NCI-H2171 treated with DMSO at 0.1 percent for 48 hours (cell line): Measurements from ENCODE around the gene OPRD1.

Experiments used
- DNase-seq: peaks from one replicate; lab custom pipeline; 2025; lab: John Stamatoyannopoulos, UW

OPRD1 gene

DNA sequence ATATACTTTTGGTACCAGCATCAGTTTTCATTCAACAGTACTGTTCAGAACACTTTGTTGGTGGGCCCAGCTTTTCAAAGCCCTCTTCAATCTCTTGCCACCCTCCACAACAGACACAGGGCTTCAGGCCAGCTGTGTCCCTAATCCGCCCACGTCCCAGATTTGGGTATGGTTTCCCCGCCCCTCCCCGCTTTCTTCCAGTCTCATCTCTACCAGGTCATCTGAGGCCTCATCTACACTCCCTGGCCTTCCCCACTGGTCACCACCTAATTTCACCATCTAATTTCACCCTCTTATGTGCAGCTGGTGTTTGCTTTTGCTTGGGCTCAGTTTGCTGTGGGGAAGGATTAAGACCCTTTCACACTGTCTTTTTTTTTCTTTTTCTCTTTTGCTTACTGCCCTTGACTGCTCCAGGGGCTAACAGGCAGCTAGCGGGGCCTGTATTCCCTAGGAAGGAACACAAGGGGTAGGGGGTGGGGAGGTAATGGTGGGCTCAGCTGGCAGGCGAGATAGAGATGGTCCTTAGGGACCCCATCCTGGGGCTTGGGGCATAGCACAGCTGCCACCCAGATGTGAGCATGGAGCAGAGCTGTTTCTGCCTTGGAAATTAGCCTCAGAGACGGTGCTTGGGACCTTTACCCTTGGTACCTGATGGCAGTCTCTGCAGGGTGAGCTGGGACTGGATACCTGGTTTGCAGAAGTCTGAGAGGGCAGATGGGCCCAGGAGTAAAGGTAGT, 98.6 kb downstream of the OPRD1 start:
- DNase-seq, result peak; percentile 72

DNA sequence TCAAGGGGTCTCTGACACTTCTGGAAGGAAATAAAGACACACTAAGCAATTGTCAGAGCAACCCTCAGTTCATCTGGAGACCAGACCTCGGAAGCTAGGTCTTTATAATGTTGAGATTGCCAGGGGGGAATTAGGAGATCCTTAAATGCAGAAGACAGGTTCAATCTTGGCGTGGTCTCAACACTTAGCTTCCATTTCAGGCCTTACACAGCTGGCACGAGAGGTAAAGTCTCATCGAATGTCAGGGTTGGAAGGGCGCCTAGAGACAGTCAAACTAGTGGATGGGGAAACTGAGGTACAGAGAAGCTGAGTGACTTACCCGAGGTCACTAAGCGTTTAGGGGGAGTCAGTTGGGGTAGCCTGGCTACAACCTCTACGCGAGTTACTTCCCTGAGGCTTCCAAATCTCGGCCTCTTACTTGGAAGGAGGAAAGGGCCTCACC, 101.8 kb downstream of the OPRD1 start:
- DNase-seq, result no peak

DNA sequence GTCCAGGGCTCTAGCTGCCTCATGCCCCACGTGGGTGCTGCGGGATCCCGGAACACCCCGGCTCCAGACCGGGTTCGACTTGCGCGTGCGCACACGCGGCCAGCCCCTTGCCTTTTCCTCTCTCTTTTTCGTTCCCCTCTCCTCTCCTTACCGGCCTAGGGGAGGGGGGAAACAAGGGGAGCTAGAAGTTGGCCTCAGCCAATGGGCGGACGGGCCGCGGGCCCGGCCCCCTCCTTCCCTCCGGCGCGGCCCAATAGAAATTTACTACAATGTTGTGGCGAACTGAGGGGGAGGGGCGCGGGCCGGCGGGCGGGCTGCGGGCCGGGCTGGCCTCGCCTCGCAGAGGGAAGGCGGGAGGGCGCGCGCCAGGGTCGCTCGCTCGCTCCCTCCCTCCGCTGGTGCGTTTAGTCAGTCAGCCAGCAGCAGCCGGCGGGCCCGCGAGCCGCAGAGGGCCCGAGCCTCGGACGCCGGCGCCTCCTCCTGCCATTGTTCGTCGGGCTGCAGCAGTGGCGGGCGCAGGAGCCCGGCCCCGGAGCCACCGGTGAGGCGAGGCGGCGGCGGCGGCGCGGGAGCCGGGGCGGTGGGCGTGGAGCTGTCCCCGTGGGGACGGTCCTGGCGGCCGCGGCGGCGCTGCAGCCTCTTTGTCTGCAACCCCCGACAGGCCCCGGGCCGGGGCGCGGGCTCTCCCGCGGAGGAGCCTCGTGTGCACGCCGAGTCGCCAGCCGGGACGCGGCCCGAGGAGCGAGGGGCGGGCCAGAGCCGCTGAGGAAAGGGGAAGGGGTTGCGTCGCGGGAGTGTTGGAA, 102.5 kb downstream of the OPRD1 start, which contains the start of gene EPB41:
Gene EPB41, plus strand, starts transcription at position 342 of the 803 bp plus-strand sequence. CDS start 72,869 bp downstream, outside the sequence.
- DNase-seq, result peak; percentile 99

DNA sequence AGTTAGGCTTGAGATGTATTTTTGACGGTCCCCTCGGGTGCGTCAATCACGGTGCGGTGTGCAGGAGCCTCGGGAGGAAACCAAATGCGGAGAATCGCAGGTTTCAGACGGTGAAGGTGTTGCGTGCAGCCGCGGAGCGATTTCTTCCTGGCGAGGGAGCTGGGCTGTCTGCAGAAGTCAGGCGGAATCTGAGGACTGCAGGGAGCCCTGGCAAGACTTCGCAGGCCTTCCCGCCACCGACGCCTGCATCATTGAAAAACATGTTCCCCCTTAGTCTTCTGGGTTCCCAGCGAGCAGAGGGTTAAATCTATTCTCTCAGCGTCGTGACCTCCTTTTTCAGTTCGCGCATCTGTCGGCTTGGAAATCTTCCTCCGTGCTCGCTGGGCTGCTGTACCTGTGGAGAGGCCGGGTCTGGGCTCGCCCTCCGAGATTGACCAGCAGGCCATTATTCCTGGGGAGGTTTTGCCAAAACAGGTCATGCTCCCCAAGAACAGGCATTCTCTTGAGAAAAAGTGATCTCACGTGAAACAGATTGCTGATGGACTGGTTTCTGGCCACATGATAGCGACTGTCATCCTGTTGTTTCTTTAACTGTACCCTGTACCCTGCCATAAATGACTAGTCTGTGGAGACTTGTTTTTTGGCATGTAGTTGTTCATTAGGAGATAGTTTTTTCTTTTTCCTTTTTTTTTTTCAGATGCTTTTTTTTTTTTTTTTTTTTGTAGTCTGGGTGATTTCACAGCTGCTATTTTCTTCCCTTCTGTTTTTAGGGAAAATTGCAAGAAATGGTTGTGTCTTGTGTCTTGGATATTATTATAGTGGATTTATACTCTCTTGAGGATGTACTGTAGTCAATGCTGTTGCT, 103.3 kb downstream of the OPRD1 start:
- peak; percentile 79 for DNase-seq

- DNase-seq, result no peak
Measured at GRCh38 chr1:28917757-28918118, 105.8 kb downstream of the OPRD1 start.
